Hepatocyte (in vitro differentiated cells): ENCODE results near the gene PPP1R2.

Experiments used
- CTCF ChIP-seq: fragments of 200-600 bp; sonication (generic); IDR thresholded peaks from 2 replicates; pipeline ENCODE4 v1.5.1; 2016; ENCODE audit warnings: antibody characterized with exemption, mild to moderate bottlenecking; ENCODE audit not compliant: poor library complexity
- EZH2 ChIP-seq: fragments of 200-600 bp; sonication (generic); IDR thresholded peaks from 2 replicates; pipeline ENCODE4 v1.6.1; 2016; ENCODE audit warnings: antibody characterized with exemption, mild to moderate bottlenecking, borderline replicate concordance

DNA sequence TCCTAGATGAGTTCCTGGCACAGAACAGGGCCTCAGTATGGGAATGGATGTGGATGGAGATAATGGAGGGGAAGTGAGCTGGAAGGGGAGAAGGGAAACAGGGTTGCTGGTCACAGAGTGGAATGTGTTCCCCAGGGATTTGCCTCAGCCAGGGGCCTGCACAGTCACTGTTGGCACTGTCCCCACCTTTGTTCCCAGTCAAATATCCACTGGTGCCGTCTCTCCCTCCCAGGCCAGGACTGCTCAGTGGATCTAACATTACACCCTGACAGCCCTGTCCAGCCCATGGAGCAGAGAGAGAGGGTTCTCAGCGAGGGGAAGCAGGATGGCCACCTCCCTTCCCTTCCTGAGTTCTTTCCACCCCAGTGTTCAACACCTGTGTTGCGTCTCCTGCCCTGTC is 1.5 kb upstream of the PPP1R2 start:
- no peak for TF ChIP-seq CTCF
- TF ChIP-seq EZH2, result no peak
